Adrenal gland (tissue), 12 donors: ENCODE measurements around the gene ISG20. TPM values are rescaled to one million over a fixed set of nuclear protein-coding genes. Genes with fewer than 3 reads are reported as not detected.

Experiments
- DNase-seq, 7 donors: peaks; one replicate each; pipeline ENCODE4 v3.0.0-alpha.2; 2019 to 2020
- H3K27ac ChIP-seq, 5 donors: fragments of 200-600 bp; sonication (generic) in 4 of 5; 1 replicate in 3 of 5; 2 replicates in 2 of 5; pipeline versions ENCODE4 v1.5.1 to v1.8.0; 2016 to 2020; ENCODE audit warnings: mild to moderate bottlenecking in 1 of 5
- H3K27me3 ChIP-seq: fragments of 200-600 bp; 2 replicates; pipeline ENCODE4 v1.8.0; 2021
- H3K36me3 ChIP-seq, 2 donors: fragments of 200-600 bp; replicated peaks in 1 of 2; 1 replicate in 1 of 2; 2 replicates in 1 of 2; pipeline versions ENCODE4 v1.5.1 to v1.8.0; 2018 to 2022
- H3K4me1 ChIP-seq, 2 donors: fragments of 200-600 bp; replicated peaks in 1 of 2; 1 replicate in 1 of 2; 2 replicates in 1 of 2; pipeline versions ENCODE4 v1.5.1 to v1.8.0; 2018 to 2021
- H3K4me3 ChIP-seq, 4 donors: fragments of 200-600 bp; sonication (generic) in 3 of 4; one replicate each; pipeline ENCODE4 v1.5.1; 2016 to 2018
- H3K9me3 ChIP-seq, 3 donors: fragments of 200-600 bp; sonication (generic) in 1 of 3; replicated peaks in 1 of 3; 1 replicate in 2 of 3; 2 replicates in 1 of 3; pipeline versions ENCODE4 v1.5.1 to v1.8.0; 2016 to 2021
- POLR2A ChIP-seq, 2 donors: fragments of 450-650 bp; IDR thresholded peaks; one replicate each; pipeline ENCODE4 v1.6.1; 2017; ENCODE audit warnings: antibody characterized with exemption in 2 of 2, mild to moderate bottlenecking in 2 of 2, moderate library complexity in 1 of 2
- WGBS, 4 donors: extraction: QIAGEN DNeasy Blood & Tissue Kit in 2 of 4; methylation state at CpG; one replicate each; pipeline versions ENCODE4 v1.1.5 to v1.1.7; 2013 to 2017; 5-methylcytosine and 5-hydroxymethylcytosine counted together
- intact Hi-C, 2 donors: fragments of 100-400 bp; cut with DNase I; formaldehyde crosslinking; loops; one replicate each; pipeline versions ENCODE4 v1.14.1 to v1.15.0; 2022 to 2023
- polyA plus RNA-seq, 3 donors: library from polyadenylated mRNA; stranded (reverse); fragments of 200-250 nt in 2 of 3; fragments of 350-450 nt in 1 of 3; fragmentation: Illumina TruSeq in 1 of 3; extraction: RNeasy Lipid Tissue Mini Kit (QIAGEN cat#74804) in 1 of 3; gene quantifications; one replicate each; pipeline ENCODE4 v1.2.3, GENCODE V29; 2013 to 2014
- total RNA-seq, 9 donors: library from RNA; depleted of rRNA in 4 of 9; stranded (reverse); fragments of >200 nt in 4 of 9; fragments of 120-200 nt in 1 of 9; fragmentation: NEBNext Ultra II Directional in 1 of 9; extraction: Animal tissue kit (Norgen Biotek cat#: 25700) in 1 of 9; gene quantifications; one replicate each; pipeline versions ENCODE4 v1.1.0 to v1.2.4, GENCODE V29; 2013 to 2023
- TF ChIP-seq, protein P1 (sequence below), 6 experiments: fragments of 450-650 bp in 4 of 6; fragments of 200-600 bp in 2 of 6; sonication (generic) in 1 of 6; IDR thresholded peaks; 1 replicate in 5 of 6; 2 replicates in 1 of 6; pipeline versions ENCODE4 v1.5.1 to v1.8.0; 2016 to 2021; ENCODE audit warnings: antibody characterized with exemption in 6 of 6, mild to moderate bottlenecking in 2 of 6, moderate library complexity in 1 of 6
- donor health status: healthy with polysubstance abuse.
- donor health status: Bipolar disorder and iron deficiency.
- donor health status: DM: yes; HTN: yes; CAD: no.
- donor health status: DM: no; HTN: no; CAD: no.
- donor health status: DM: no; HTN: no; CAD: no.
- donor health status: DM: yes; HTN: yes; CAD: no.

Gene ISG20
- total and polyA plus RNA-seq, 12 donors = 1.6 to 13.6 (median 8.0) TPM

DNA sequence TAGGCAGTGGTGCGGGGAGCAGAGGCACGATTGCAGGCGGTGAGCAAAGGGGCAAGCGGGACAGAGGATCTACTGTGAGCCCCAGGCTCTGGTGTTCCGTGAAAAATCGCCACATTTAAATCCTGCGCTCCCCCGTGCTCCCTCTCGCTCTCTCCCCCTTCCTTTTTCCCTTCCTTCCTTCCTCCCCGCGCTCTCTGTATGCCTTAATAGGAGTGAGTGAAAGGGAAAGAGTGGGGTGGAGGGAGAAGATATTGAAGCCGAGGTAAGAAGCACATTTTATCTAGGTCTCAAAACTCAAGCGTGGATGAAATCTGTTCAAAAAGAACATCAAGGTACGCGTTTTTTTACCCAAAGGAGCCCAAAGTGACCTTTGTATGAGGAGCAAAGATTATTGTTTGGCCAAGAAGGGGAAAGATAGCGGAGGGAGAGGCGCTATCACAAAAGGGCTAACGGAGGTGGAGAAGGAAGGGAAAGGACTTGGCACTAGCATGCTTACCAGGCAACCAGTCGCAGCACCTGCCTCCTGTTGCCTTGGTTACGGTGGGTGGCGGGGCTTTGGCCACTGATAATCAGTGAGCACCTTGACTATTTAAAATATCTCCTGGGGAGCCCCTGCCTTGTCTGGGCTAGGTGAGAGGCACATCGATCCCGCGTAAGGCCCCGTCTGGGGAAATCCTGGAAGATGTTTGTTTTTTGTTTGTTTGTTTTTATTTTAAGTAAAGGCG, 32.6 kb upstream of the ISG20 start:
- 15 to 19% (median 17%) methylated on average over 26 of the region's 26 CpGs for WGBS, 4 donors
- Histone ChIP-seq H3K4me3 (no peak overlapping the region), H3K27me3 (peaks cover 36% of the 10 kb centered on the region), H3K4me1 (peaks cover 7 to 13% of the 10 kb centered on the region in 2 donors), H3K9me3 (no peaks in the 10 kb centered on the region), H3K27ac (peak overlapping the region in 1 of 5 donors; percentile 73), H3K36me3 (no peaks in the 10 kb centered on the region)
- TF ChIP-seq POLR2A (IDR thresholded peaks at IDR 0.05) = no peak
- TF ChIP-seq, protein P1, sequence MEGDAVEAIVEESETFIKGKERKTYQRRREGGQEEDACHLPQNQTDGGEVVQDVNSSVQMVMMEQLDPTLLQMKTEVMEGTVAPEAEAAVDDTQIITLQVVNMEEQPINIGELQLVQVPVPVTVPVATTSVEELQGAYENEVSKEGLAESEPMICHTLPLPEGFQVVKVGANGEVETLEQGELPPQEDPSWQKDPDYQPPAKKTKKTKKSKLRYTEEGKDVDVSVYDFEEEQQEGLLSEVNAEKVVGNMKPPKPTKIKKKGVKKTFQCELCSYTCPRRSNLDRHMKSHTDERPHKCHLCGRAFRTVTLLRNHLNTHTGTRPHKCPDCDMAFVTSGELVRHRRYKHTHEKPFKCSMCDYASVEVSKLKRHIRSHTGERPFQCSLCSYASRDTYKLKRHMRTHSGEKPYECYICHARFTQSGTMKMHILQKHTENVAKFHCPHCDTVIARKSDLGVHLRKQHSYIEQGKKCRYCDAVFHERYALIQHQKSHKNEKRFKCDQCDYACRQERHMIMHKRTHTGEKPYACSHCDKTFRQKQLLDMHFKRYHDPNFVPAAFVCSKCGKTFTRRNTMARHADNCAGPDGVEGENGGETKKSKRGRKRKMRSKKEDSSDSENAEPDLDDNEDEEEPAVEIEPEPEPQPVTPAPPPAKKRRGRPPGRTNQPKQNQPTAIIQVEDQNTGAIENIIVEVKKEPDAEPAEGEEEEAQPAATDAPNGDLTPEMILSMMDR (IDR thresholded peaks at IDR 0.05) = no peak
- intact Hi-C loops = no loop called here
- no peak for DNase-seq

DNA sequence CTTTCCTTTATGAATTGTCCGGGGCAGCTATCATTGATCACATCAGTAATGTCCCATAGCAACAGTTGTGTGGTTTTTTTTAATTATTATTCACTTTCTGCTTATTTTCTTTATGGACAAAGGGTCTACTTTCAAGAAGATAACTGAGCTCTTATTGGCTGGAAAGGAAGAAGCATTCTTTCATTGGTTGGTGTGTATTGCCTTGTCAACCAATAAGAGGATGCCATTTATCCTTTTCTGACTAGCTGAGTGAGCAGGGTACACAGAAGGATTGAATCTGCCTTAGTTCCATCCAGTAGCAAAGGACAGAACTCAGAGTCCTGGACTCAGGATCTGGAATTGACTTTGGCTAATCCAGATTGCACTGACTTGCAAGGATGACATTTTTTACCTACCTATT, 30.9 kb upstream of the ISG20 start:
- H3K27ac ChIP-seq = no peak overlapping the region
- peak in 1 of 2 donors; percentile 22 for TF ChIP-seq POLR2A (IDR thresholded peaks at IDR 0.05)
- TF ChIP-seq, protein P1 (IDR thresholded peaks at IDR 0.05) = no peak
- H3K4me1 ChIP-seq = peaks cover 7 to 13% of the 10 kb centered on the region in 2 donors
- DNase-seq = no peak
- H3K36me3 ChIP-seq = no peaks in the 10 kb centered on the region
- 80 to 91% (median 82%) methylated on average over 1 of the region's 1 CpG for WGBS, 4 donors
- no peaks in the 10 kb centered on the region for H3K9me3 ChIP-seq
- H3K4me3 ChIP-seq = no peak overlapping the region
- intact Hi-C loops = no loop called here
- H3K27me3 ChIP-seq = peaks cover 36% of the 10 kb centered on the region

DNA sequence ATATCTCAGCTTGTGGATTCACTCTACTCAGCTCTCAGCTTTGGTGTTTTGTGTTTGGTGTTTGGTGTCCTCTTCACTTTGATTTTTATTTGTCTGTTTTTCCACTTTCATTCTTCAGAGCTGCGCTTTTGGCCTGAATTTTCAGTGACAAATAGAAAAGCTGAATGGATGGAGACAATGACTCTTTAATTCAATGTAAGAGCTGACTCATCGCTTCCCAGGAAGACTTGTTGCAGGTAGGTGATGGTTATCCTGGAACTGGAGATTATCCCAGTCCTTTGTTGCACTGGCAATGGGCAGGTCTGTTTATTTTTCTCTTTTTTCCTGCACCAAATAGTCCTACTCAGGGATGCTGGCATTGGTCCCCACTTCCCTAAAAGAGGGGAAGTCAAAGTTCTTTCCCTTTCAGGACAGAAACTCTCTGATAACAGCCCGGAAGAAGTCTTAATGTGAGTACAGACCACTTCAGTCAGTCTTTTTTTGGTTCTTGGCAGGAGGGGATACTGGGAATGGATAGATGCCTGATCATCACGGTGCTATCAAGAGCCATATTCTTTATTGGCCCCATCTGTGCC, 30.1 kb upstream of the ISG20 start:
- TF ChIP-seq POLR2A (IDR thresholded peaks at IDR 0.05) = no peak
- intact Hi-C loops = no loop called here
- Histone ChIP-seq H3K4me3 (no peak overlapping the region), H3K27ac (peak overlapping the region in 1 of 5 donors; percentile 34), H3K27me3 (peaks cover 34% of the 10 kb centered on the region), H3K36me3 (no peaks in the 10 kb centered on the region), H3K9me3 (no peaks in the 10 kb centered on the region), H3K4me1 (peaks cover 7 to 13% of the 10 kb centered on the region in 2 donors)
- DNase-seq = no peak
- 75 to 82% (median 79%) methylated on average over 4 of the region's 4 CpGs for WGBS, 4 donors

DNA sequence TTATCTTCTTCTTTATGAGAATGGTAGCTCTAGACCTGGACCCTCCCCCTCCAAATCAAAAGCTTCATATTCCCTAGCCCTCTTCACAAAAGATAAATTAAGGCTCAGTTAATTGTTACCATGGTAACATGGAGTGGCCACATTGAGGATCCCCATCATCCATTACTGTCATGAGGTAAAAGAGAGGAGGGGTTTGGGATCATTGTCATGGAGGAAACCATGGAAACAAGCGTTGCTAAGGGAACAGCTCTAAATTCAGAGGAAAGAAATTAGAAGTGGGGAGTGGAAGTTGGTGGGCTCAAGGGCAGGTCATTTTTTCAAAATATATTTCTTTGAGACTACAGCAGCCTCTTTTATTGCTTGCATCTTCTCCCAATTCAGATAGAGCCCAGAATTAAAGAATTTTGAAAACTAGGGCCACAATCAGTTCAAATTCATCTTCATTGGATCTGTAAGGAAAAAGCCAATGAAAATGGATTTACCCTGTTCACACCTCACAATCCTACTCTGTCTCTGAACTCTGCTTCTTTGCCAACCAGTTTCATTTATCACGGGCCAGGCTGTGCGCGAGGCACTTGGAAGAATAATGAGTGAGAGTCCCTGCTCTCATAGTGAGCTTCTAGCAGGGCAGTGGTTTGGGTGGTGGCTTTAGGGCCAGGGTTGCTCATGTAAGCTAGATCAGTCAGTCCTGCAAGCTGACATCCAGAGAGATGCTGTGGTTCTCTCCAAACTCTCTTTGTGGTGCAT, 29.3 kb upstream of the ISG20 start:
- TF ChIP-seq, protein P1 (IDR thresholded peaks at IDR 0.05) = no peak
- TF ChIP-seq POLR2A (IDR thresholded peaks at IDR 0.05) = no peak
- no peak overlapping the region for H3K4me3 ChIP-seq
- intact Hi-C loops = loop anchor here in 1 of 2 donors (5.0 to 10.0 kb wide), 3 partner anchors 45 to 132 kb away; no protein-coding TSS in a partner anchor
- 66 to 86% (median 82%) methylated on average over 4 of the region's 4 CpGs for WGBS, 4 donors
- peaks cover 7 to 13% of the 10 kb centered on the region in 2 donors for H3K4me1 ChIP-seq
- peaks cover 26% of the 10 kb centered on the region for H3K27me3 ChIP-seq
- H3K9me3 ChIP-seq = no peaks in the 10 kb centered on the region
- no peaks in the 10 kb centered on the region for H3K36me3 ChIP-seq
- no peak for DNase-seq
- no peak overlapping the region for H3K27ac ChIP-seq
